RCC 7860 (cell line): Measurements from ENCODE around the gene MOK.
A peak's percentile ranks its signal among the peaks of the same experiment; 100 is the strongest.
"Not testable (repeated sequence)": the region's sequence is repeated elsewhere in the genome, so short reads cannot be mapped to it uniquely, and the experiment has no call there.

Source experiments
- DNase-seq: peaks from one replicate; pipeline ENCODE4 v3.0.0-alpha.2; 2015; ENCODE audit warnings: low spot score
- FAIRE-seq: peaks from 2 replicates; lab custom pipeline; 2012; peaks lifted over from hg19 to GRCh38; lab: Jason Lieb, UNC

MOK gene

GRCh38 chr14:102250636-102251035, 54.3 kb downstream of the MOK start:
- no peak for FAIRE-seq
- no peak for DNase-seq

GRCh38 chr14:102249981-102250380, 55.0 kb downstream of the MOK start:
- no peak for FAIRE-seq
- DNase-seq: no peak

- no peak for FAIRE-seq
- DNase-seq: peak; percentile 60
Measured at GRCh38 chr14:102249041-102249440, 55.9 kb downstream of the MOK start.

- FAIRE-seq: no peak
- DNase-seq: no peak
Measured at GRCh38 chr14:102248121-102248520, 56.8 kb downstream of the MOK start.

- no peak for DNase-seq
- no peak for FAIRE-seq
Measured at GRCh38 chr14:102246071-102246470, 58.9 kb downstream of the MOK start.

- not testable (repeated sequence) for DNase-seq, FAIRE-seq
Measured at GRCh38 chr14:102243795-102244194, 61.2 kb downstream of the MOK start.

- no peak for DNase-seq
- FAIRE-seq: no peak
Measured at GRCh38 chr14:102241147-102241546, 63.8 kb downstream of the MOK start.

GRCh38 chr14:102240481-102240880, 64.5 kb downstream of the MOK start:
- DNase-seq: peak; percentile 53
- FAIRE-seq: not testable (repeated sequence)

- DNase-seq (no peak), FAIRE-seq (no peak)
Measured at GRCh38 chr14:102239231-102239630, 65.7 kb downstream of the MOK start.

GRCh38 chr14:102238766-102239165, 66.2 kb downstream of the MOK start:
- DNase-seq (no peak), FAIRE-seq (no peak)

- FAIRE-seq (no peak), DNase-seq (no peak)
Measured at GRCh38 chr14:102238131-102238530, 66.8 kb downstream of the MOK start.

GRCh38 chr14:102236026-102236425, 68.9 kb downstream of the MOK start:
- DNase-seq: no peak
- no peak for FAIRE-seq

GRCh38 chr14:102235275-102235897, 69.6 kb downstream of the MOK start:
- FAIRE-seq (no peak), DNase-seq (peak; percentile 52)

GRCh38 chr14:102234331-102235264, 70.4 kb downstream of the MOK start:
- FAIRE-seq: no peak
- DNase-seq: no peak

GRCh38 chr14:102233081-102233480, 71.9 kb downstream of the MOK start:
- DNase-seq (no peak), FAIRE-seq (no peak)

GRCh38 chr14:102232348-102232625, 72.7 kb downstream of the MOK start:
- FAIRE-seq (no peak), DNase-seq (no peak)

GRCh38 chr14:102231476-102232347, 73.3 kb downstream of the MOK start:
- DNase-seq: no peak
- FAIRE-seq: no peak

GRCh38 chr14:102230481-102231210, 74.3 kb downstream of the MOK start:
- FAIRE-seq (no peak), DNase-seq (no peak)

GRCh38 chr14:102229739-102230092, 75.2 kb downstream of the MOK start:
- DNase-seq (no peak), FAIRE-seq (no peak)

- DNase-seq: no peak
- no peak for FAIRE-seq
Measured at GRCh38 chr14:102229071-102229738, 75.8 kb downstream of the MOK start.
